Measurements from ENCODE around the gene OR11L1.

The OR11L1 gene

GRCh38 chr1:247797518-247797917, 44.2 kb downstream of the OR11L1 start:
- no peak for DNase-seq

Data from hematopoietic multipotent progenitor cell treated with erythropoietin and hydrocortisone succinate and interleukin-3 and kit ligand, for 8 days (in vitro differentiated cells).